ENCODE results near the gene TRAPPC2L.
"Not testable (repeated sequence)": the region's sequence is repeated elsewhere in the genome, so short reads cannot be mapped to it uniquely, and the experiment has no call there.

The TRAPPC2L gene

DNA sequence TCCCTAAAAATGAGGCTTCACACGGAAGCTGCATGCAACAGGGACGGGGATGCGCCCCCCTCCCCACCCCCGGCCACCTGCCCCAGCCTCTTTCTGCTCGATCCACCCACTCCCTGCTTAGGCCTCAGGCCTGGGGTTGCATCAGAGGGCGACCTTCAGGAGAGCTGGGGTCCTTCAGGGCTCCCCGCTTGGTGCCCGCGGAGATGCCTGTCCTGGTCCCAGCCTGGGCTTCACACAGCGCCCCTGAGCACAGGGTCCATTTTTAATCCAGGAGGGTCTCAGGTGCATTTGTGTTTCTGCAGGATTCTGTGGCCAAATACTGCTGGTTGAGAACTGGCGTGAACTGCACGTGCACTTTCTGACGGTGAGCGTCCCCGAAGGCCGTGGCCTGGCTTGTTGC is 37.8 kb upstream of the TRAPPC2L start:
- DNase-seq = no peak

DNA sequence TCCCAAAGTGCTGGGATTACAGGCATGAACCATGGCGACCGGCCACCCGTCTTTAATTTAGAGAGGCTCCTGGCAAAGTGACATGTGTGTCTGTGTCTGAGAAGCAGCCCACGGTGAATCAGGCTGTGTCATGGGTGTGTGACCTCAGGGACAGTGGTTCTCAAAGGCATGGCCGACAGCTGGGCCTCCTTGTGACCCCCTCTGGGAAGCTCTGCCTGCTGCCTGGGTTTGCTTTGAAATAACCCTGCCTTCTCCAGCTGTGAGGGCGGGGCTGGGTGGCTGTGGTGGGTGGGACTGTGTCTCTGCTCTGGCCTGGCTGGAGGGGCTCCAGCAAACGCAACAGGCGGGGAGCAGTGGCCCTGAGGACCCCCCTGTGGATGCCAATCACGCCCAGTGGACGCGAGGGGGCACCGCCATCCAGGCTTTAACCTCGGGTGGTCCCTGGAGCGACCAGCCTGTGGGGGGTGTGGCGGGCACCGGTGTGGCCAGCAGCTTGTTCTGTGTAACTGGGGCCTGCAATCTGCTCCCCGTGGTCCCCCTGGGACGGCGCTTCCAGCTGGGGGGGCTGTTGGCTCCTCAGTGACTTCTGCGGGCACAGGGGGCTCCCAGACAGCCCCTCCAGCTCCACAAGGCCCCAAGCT is 36.4 kb upstream of the TRAPPC2L start:
- no peak for DNase-seq

DNA sequence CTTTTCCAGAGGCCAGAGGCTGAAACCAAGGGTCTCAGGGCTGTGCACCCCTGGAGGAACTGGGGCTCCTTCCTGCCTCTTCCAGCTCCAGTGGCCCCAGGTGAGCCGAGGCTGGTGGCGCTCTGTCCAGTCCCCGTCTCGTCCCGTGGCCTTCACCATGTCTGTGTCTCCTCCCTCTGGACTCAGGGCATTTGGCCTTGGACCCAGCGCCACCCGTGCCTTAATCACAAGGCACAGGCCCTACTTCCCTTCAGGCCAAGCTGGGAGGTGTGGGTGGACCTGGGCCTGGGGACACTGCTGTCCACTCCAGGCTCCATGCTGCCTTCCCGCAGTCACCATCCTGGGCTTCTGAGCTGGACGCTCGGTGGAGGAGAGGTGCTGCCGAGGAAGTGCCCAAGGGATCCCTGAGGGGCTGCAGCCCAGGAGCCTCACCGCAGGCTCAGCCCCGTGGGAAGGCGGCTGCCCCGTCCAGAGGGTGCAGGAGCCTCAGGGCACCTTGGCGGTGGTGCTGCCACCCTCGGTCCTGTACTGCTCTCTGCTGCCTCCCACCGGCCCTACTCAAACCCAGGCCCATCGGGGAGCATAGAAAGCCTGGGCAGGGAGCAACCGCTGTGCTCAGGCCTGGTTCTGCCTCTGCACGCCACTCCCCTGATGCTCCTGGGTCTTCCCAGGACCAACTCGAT is 35.6 kb upstream of the TRAPPC2L start:
- no peak for DNase-seq

DNA sequence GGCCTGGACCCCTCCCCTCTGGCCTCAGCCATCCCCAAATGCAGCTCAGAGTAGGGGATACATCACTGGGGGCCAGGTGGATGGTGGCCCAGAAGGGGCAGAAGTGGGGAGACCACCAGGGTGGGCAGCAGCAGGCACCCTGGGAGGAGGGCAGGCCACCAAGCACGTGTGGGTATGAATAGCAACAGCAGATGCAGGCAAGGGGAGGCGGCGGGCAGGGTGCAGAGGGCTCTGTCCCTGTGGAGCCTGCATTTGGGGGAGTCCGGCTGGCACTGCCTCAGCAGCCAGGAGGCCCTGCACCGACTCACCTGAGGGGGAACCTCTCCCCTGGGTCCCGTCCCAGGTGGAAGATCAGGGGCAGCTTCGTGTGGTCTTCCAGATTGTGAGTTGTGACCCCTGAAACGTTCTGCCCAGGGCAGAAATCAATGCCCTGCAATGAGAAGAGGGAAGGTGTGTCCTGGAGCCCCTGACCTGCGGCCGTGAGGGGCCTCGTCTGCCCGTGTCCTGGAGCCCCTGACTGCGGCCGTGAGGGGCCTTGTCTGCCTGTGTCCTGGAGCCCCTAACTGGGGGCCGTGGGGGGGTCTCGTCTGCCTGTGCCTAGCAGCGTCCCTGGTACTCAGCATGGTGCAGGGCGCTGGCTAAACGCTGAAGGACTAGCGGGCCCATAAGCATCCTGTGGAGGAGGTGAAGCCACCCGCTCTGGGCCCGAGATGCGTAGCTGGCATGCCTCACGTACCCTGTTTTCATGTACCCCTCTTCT is 34.5 kb upstream of the TRAPPC2L start:
- no peak for DNase-seq

DNA sequence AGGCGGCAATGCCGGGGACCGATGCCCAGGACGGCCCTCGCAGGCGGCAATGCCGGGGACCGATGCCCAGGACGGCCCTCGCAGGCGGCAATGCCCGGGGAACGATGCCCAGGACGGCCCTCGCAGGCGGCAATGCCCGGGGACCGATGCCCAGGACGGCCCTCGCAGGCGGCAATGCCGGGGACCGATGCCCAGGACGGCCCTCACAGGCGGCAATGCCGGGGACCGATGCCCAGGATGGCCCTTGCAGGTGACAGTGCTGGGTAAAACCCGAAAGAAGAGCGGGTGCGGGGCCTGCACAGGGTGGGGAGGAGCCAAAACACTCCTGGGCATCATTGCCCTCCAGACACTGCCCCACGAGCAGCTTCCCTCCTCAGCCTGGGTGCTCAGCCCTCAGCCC is 33.3 kb upstream of the TRAPPC2L start:
- not testable (repeated sequence) for DNase-seq

DNA sequence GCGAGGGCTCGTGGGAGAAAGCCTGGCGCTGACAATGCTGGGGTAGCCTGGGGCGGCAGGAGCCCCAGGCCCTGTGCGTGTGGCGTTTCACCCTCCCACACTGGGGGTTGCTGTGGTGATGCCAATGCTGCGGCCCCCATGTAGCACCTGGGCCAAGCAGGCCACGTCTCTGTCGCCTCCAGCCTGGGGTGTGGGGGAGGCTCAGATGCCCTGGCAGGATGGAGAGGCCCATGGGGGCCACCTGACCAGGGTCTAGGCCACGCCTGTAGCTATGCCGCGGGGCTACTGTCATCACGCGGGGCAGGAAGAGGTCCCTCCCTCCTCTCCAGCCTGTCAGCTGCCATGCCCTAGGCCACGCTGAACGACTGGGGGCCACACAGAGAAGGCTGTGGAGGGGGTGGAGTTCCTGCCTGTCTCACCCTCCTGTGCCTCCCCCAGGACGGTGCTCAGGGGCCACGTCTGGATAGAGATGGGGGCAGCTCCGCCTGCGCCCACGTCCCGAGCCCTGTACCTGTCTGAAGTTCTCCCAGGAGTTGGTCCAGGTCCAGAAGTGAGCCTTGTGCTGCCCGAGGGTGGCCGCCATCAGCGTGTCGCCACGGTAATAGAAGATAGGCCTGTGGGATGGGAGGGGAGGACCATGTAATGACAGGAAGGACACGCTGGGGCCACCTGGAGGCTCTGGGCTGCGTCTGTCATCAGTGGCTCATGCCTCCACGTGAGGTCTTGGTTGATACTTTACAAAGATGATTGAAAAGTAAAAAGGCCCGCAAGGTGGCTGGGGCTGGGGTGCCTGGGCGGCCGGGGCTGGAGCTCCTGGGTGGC is 32.5 kb upstream of the TRAPPC2L start:
- DNase-seq = no peak

DNA sequence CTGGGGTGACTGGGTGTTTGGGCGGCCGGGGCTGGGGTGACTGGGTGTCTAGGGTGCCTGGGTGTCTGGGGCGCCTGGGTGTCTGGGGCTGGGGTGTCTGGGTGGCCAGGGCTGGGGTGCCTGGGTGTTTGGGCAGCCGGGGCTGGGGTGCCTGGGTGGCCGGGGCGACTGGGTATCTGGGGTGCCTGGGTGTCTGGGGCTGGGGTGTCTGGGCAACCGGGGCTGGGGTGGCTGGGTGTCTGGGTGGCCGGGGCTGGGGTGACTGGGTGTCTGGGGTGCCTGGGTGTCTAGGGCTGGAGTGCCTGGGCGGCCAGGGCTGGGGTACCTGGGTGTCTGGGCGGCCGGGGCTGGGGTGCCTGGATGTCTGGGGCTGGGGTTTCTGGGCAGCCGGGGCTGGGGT is 31.8 kb upstream of the TRAPPC2L start:
- no peak for DNase-seq

DNA sequence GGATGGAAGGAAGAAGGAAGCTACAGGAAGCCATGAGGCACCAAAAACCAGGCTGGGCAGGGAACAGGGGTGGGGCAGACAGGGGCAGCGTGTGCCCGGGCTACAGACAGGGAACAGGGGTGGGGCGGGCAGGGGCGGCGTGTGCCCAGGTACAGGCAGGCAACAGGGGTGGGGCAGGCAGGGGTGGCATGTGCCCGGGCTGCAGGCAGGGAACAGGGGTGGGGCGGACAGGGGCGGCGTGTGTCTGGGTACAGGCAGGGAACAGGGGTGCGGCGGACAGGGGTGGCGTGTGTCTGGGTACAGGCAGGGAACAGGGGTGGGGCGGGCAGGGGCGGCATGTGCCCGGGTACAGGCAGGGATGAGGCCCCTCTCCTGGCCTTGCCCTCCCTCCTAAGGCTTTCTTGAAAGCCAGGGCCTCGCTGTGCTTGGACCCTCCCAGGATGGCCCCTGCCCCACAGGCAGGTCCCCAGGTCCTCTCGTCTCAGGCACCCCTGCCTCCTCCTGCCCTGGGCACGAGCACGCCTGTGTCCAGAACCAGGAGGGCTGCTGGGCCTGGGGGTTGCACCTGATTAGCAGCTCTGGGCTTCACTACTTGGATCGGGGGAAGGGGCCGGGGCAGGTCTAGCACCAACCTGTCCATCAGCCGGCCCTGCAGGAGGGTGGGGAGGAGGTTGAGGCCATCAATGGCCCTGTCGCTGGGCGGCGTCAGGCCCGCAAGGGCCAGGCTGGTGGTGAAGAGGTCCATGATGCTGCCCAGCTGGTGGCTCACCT is 30.7 kb upstream of the TRAPPC2L start:
- no peak for DNase-seq

DNA sequence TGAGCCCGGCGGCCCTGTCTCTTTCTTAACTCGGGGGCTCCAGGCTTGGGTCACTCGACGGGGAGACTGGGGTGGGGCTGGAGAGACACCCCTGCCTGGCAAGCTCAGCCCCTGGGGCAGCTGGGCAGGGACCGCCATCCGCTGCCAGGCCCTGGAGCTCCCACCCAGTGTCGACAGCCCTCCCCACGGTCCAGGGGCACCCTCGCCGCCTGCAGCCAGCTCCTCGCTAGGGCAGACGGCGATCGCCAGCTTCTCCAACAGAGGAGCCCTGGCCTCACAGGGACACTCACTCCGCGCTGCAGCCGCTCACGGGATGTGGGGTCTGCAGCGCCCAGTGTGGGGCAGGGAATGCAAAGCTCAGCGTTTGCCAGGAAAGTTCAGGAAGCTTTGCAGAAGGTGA is 29.2 kb upstream of the TRAPPC2L start:
- no peak for DNase-seq

DNA sequence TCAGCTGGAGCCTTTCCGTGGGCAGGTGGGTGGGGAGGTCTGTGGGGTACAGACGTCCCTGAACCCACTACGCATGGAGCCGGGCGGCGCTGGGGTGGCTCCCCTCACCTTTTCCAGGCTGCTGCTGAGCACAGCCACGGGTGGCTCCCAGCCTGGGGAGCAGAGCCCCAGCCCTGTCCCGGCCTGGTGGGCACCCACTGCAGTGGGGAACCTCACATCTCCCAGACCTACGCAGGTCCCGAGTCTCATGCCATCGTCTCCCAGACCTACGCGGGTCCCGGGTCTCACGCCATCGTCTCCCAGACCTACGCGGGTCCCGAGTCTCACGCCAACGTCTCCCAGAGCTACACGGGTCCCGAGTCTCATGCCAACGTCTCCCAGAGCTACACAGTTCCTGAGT is 28.2 kb upstream of the TRAPPC2L start:
- no peak for DNase-seq

DNA sequence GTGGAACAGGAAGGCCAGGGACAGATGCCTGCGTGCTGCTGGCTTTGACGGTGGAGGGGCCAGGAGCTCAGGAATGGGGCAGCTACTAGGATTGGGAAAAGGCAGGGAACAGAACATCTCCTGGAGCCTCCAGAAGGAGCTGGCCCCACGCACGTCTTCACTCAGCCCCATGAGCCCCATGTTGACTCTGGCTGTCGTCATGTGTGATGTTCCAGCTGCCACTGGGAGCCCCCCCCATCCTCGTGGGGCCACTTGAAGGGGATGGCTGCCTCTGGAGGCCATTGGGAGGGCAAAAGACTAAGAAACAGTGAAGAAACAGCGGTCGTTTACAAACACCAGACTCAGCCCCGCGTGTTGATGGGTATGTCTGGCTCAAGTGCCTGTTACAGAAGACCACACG is 26.7 kb upstream of the TRAPPC2L start:
- DNase-seq = no peak

DNA sequence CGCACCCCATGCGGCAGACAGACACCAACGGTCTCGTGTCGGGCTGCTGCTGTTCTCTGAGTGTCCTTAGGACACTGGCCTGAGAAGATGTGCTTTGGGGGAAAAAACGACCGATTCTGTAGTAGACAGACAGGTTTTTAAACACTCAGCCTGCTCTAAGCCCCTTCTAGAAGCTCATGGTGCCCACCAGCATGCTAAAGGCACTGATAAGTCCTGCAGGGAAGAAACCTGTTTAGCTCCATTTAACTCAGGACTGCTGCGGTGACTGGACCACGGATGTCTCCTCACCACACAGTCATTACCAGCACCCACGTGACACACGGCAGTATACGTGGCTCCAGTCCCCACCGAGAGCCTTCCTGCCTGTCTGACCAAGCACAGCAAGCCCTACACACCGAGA is 26.1 kb upstream of the TRAPPC2L start:
- no peak for DNase-seq

DNA sequence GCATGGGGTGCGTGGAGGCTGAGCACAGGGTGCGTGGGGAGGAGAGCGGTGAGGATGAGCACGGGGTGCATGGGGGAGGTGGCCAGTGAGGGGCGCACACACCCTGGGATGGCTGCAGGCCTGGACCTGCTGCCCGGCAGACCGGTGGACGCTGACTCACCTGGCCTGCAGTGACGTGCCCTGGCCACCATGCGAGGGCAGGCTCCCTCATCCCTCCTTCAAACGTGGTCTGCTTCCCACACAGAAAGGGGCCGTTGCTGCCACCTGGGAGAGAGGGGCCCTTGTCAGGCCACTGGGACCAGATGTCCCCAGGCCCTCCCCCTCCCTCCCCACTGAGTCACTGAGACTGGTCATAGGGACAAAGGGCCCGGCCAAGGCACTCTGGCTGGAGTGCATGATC is 25.1 kb upstream of the TRAPPC2L start:
- no peak for DNase-seq

DNA sequence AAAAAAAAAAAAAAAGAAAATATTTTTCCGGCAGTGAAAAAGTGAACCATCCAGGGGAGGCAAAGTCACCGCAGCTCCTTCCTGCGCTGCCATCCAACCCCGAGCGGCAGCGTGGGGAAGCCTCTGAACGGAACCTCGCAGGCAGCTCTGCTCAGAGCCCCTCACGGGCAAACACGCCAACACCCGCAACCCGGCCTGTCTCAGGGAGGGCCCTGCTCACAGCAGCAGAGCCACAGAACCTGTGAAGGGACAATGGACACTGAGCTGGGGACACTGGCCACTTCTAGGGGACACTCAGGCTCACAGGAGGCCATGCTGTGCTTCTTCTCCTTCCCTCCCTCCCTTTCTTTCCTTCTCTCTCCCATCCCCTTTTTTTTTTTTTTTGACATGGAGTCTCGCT is 23.8 kb upstream of the TRAPPC2L start:
- no peak for DNase-seq

DNA sequence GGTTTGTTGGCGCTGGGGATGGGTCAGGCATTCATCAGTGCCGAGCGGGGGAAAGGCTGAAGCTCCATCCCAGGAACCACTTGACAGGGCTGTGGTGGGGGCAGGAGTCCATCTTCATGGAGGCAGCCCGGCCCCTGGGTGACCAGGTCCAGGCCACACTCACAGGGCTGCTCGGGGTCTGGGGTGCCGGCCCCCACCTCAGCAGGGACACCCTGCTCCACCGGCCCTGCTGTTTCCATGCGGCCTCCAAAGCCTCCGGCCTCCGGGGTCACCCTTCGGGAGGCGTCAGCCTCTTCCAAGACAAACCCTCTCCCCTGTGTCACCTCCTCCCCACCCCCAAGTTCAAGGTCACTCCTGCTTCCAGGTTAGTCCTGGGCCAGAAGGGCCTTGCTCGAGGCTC is 22.3 kb upstream of the TRAPPC2L start:
- DNase-seq = no peak

DNA sequence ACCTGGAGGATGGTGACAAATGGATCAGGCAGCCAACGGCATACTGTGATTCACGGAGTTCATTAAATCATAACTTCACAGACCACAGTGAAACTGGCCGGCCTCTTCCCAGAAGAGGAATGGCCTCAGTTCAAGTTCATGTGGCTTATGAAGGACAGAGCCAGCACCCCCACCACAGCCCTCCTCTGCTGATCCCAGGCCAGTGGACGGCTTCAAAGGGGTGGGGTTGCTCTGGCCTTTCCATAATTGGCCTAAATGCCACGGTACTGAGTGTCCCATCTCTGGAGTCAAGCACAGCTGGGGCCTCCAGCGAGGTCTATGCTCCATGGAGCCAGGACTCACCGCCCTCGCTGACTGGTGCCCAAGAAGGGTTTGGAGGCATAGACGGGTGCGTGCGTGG is 21.5 kb upstream of the TRAPPC2L start:
- no peak for DNase-seq

DNA sequence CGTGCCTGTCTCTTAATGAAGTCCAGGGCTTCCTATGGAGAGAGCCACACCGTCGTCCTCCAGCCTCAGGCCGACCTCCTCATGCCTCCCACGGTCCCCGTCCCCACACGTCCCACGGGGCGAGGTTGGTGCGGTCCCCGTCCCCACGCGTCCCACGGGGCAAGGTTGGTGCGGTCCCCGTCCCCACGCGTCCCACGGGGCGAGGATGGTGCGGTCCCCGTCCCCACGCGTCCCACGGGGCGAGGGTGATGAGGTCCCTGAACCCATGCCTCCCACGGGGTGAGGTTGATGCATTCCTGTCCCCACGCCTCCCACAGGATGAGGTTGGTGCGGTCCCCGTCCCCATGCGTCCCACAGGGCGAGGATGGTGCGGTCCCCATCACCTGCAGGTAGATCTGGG is 21.1 kb upstream of the TRAPPC2L start:
- no peak for DNase-seq

DNA sequence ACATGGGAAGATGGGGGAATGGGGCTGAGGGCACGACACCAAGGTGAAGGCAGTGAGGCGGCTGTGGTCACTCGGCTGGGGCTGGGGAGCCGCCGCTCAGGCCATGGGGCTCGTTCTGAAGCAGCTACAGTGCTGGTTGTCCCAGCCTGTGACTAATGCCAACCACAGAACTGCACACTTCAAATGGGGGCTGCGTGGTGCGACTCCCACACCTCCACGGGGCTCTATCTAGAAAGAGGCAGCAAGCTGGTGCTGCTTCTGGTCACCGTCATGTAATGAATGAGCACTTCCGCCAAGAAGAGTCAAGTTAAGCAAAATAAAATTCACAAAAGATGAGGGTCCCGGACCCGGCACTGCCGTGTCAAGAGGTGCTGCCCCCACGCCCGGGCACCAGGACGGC is 20.1 kb upstream of the TRAPPC2L start:
- DNase-seq = no peak

DNA sequence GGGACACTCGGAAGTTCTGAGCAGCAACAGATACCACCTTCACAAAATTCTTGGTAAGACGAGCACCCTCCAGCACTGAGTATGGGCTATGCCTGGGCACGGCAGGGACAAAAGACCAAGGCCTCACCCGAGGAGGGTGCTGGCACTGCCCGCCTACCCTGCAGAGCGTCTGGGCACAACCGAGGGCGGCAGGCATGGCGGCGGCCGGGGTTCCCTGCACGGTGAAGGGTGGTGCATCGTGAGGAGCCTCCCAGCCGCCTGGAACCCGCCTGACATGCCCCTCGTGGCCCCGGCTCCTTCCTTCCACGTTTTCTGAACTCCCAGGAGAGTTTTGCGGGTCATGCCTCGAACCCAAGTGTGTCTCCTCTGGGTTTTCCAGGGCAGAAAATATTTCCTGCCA is 19.1 kb upstream of the TRAPPC2L start:
- no peak for DNase-seq

DNA sequence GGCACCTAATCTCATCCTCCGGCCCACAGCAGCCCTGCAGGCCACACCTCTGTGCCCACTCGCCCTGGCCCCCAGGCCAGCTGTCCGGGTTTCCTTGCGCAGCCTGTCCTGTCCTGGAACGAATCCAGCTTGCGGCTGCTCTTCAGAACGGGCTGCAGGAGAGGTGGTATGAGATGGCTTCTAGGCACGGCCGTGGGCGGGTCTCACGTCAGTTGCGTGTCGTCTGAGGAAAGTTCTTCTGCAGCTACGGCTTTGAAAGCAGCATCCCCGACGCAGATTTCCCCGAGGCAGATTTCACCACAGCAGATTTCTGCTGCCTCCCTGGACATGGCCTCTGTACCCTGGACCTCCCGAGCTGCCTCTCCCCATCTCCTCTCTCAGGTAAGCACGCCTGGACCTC is 18.4 kb upstream of the TRAPPC2L start:
- DNase-seq = no peak

DNA sequence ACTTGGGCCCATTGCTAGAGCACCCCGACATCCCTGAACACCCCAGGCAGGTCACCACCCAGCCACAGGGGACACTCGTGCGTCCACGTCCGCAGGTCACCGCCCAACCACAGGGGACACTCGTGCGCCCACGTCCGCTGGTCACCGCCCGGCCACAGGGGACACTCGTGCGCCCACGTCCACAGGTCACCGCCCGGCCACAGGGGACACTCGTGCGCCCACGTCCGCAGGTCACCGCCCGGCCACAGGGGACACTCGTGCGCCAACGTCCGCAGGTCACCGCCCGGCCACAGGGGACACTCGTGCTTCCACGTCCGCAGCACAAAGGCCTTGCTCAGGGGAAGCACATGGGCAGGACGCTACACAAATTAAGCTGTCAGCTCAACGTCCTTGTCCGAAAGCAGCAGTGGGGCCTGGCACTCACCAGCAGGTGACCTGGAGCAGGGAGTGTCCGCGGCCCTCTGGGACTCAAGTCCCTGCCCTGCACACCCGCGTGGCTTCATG is 17.8 kb upstream of the TRAPPC2L start:
- DNase-seq = no peak

Data from OCI-M1 (cell line).